HUES6 (cell line): ENCODE measurements around the gene TCEA2.

Experiments
- H3K27ac ChIP-seq: 2 replicates; pipeline ENCODE4 v1.7.0; 2013; ENCODE audit warnings: low read depth, mild to moderate bottlenecking, low read length, inconsistent platforms
- H3K27me3 ChIP-seq: 2 replicates; pipeline ENCODE4 v1.6.1; 2013; ENCODE audit warnings: low read length; ENCODE audit not compliant: control insufficient read depth, insufficient read depth
- H3K36me3 ChIP-seq: 2 replicates; pipeline ENCODE4 v1.6.1; 2013; ENCODE audit warnings: low read length; ENCODE audit not compliant: control insufficient read depth, insufficient read depth
- H3K4me1 ChIP-seq: 2 replicates; pipeline ENCODE4 v1.6.1; 2013; ENCODE audit warnings: low read length; ENCODE audit not compliant: control insufficient read depth, insufficient read depth
- H3K4me3 ChIP-seq: 2 replicates; pipeline ENCODE4 v1.5.1; 2013; ENCODE audit warnings: low read depth, low read length
- H3K9ac ChIP-seq: one replicate; pipeline ENCODE4 v1.6.1; 2013; ENCODE audit warnings: mild to moderate bottlenecking, low read length
- H3K9me3 ChIP-seq: 2 replicates; pipeline ENCODE4 v1.6.1; 2013; ENCODE audit warnings: low read depth, low read length; ENCODE audit not compliant: control insufficient read depth, insufficient read depth

TCEA2 gene

GRCh38 chr20:64102647-64103354 is 39.8 kb downstream of the TCEA2 start:
- H3K36me3 ChIP-seq, result no peaks in the 10 kb centered on the region
- H3K4me1 ChIP-seq, result peaks cover 10% of the 10 kb centered on the region
- H3K27me3 ChIP-seq, result peaks cover 35% of the 10 kb centered on the region
- no peak overlapping the region for H3K9ac ChIP-seq
- H3K4me3 ChIP-seq, result peak overlapping the region; percentile 71
- no peak overlapping the region for H3K27ac ChIP-seq
- H3K9me3 ChIP-seq, result no peaks in the 10 kb centered on the region

GRCh38 chr20:64103871-64104666 is 41.1 kb downstream of the TCEA2 start:
- Histone ChIP-seq H3K9me3 (no peaks in the 10 kb centered on the region), H3K27ac (no peak overlapping the region), H3K27me3 (peaks cover 35% of the 10 kb centered on the region), H3K36me3 (no peaks in the 10 kb centered on the region), H3K4me1 (peaks cover 11% of the 10 kb centered on the region), H3K9ac (no peak overlapping the region), H3K4me3 (no peak overlapping the region)

- no peak overlapping the region for H3K4me3 ChIP-seq
- no peak overlapping the region for H3K9ac ChIP-seq
- H3K9me3 ChIP-seq, result no peaks in the 10 kb centered on the region
- no peaks in the 10 kb centered on the region for H3K36me3 ChIP-seq
- H3K27me3 ChIP-seq, result peaks cover 35% of the 10 kb centered on the region
- peaks cover 11% of the 10 kb centered on the region for H3K4me1 ChIP-seq
- no peak overlapping the region for H3K27ac ChIP-seq
Measured at GRCh38 chr20:64104667-64105451, 41.9 kb downstream of the TCEA2 start.

- peaks cover 11% of the 10 kb centered on the region for H3K4me1 ChIP-seq
- H3K27me3 ChIP-seq, result peaks cover 26% of the 10 kb centered on the region
- no peak overlapping the region for H3K27ac ChIP-seq
- no peaks in the 10 kb centered on the region for H3K9me3 ChIP-seq
- H3K36me3 ChIP-seq, result no peaks in the 10 kb centered on the region
- H3K4me3 ChIP-seq, result no peak overlapping the region
- H3K9ac ChIP-seq, result no peak overlapping the region
Measured at GRCh38 chr20:64105846-64106434, 42.9 kb downstream of the TCEA2 start.

- H3K4me1 ChIP-seq, result peaks cover 11% of the 10 kb centered on the region
- no peak overlapping the region for H3K4me3 ChIP-seq
- no peak overlapping the region for H3K27ac ChIP-seq
- H3K9ac ChIP-seq, result no peak overlapping the region
- no peaks in the 10 kb centered on the region for H3K36me3 ChIP-seq
- H3K9me3 ChIP-seq, result no peaks in the 10 kb centered on the region
- peaks cover 21% of the 10 kb centered on the region for H3K27me3 ChIP-seq
Measured at GRCh38 chr20:64106435-64106961, 43.5 kb downstream of the TCEA2 start.

- Histone ChIP-seq H3K9me3 (no peaks in the 10 kb centered on the region), H3K4me1 (peaks cover 11% of the 10 kb centered on the region), H3K36me3 (no peaks in the 10 kb centered on the region), H3K27me3 (peaks cover 17% of the 10 kb centered on the region), H3K4me3 (no peak within 1 kb of the TSS), H3K27ac (no peak within 1 kb of the TSS), H3K9ac (no peak within 1 kb of the TSS)
Measured at GRCh38 chr20:64106981-64107735, 44.2 kb downstream of the TCEA2 start, which contains the start of gene NPBWR2. Gene NPBWR2 (minus strand): TSS chr20:64107565. CDS start chr20:64106831, 734 bp downstream.

GRCh38 chr20:64107736-64108457 is 44.9 kb downstream of the TCEA2 start:
- Histone ChIP-seq H3K9me3 (no peaks in the 10 kb centered on the region), H3K4me3 (no peak overlapping the region), H3K27ac (no peak overlapping the region), H3K9ac (no peak overlapping the region), H3K27me3 (peaks cover 13% of the 10 kb centered on the region), H3K36me3 (no peaks in the 10 kb centered on the region), H3K4me1 (peaks cover 11% of the 10 kb centered on the region)

GRCh38 chr20:64108731-64109681 is 46.0 kb downstream of the TCEA2 start:
- Histone ChIP-seq H3K36me3 (no peaks in the 10 kb centered on the region), H3K9me3 (no peaks in the 10 kb centered on the region), H3K27ac (no peak overlapping the region), H3K4me3 (no peak overlapping the region), H3K9ac (no peak overlapping the region), H3K27me3 (peaks cover 4% of the 10 kb centered on the region; the same call in 1 of the 2 replicates), H3K4me1 (peaks cover 7% of the 10 kb centered on the region)

- Histone ChIP-seq H3K9me3 (no peaks in the 10 kb centered on the region), H3K27ac (no peak overlapping the region), H3K27me3 (peaks cover 4% of the 10 kb centered on the region; the same call in 1 of the 2 replicates), H3K4me3 (no peak overlapping the region), H3K4me1 (peaks cover 4% of the 10 kb centered on the region; the same call in 1 of the 2 replicates), H3K9ac (no peak overlapping the region), H3K36me3 (no peaks in the 10 kb centered on the region)
Measured at GRCh38 chr20:64109831-64110391, 46.9 kb downstream of the TCEA2 start.
